Prostate gland (tissue), 2 donors: ENCODE measurements around the gene FANCD2. TPM values are rescaled to one million over a fixed set of nuclear protein-coding genes. Genes with fewer than 3 reads are reported as not detected.

ENCODE experiments used
- DNase-seq: peaks from one replicate; pipeline ENCODE4 v3.0.0-alpha.2; 2019; ENCODE audit warnings: low spot score
- H3K27ac ChIP-seq, 2 donors: fragments of 200-600 bp; sonication (generic); 2 replicates each; pipeline ENCODE4 v1.5.1; 2017 to 2019
- H3K27me3 ChIP-seq: fragments of 200-600 bp; sonication (generic); replicated peaks from 2 replicates; pipeline ENCODE4 v1.5.1; 2019; ENCODE audit not compliant: insufficient read depth
- H3K36me3 ChIP-seq, 2 donors: fragments of 200-600 bp; sonication (generic); 1 replicate in 1 of 2; 2 replicates in 1 of 2; pipeline versions ENCODE4 v1.5.1 to v1.8.1; 2017 to 2019
- H3K4me1 ChIP-seq: fragments of 200-600 bp; sonication (generic); replicated peaks from 2 replicates; pipeline ENCODE4 v1.5.1; 2019
- H3K4me3 ChIP-seq, 2 donors: fragments of 200-600 bp; sonication (generic); 2 replicates each; pipeline ENCODE4 v1.5.1; 2017 to 2019
- H3K9me3 ChIP-seq: fragments of 200-600 bp; sonication (generic); 2 replicates; pipeline ENCODE4 v1.5.1; 2017
- CTCF ChIP-seq, 4 experiments: fragments of 200-600 bp in 2 of 4; fragments of 450-650 bp in 2 of 4; sonication (generic) in 2 of 4; IDR thresholded peaks; 1 replicate in 3 of 4; 2 replicates in 1 of 4; pipeline ENCODE4 v1.5.1; 2016 to 2019; ENCODE audit warnings: antibody characterized with exemption in 4 of 4, mild to moderate bottlenecking in 2 of 4, moderate library complexity in 2 of 4
- POLR2A ChIP-seq: fragments of 450-650 bp; IDR thresholded peaks from one replicate; pipeline ENCODE4 v1.6.1; 2016; ENCODE audit warnings: antibody characterized with exemption, mild to moderate bottlenecking
- POLR2AphosphoS5 ChIP-seq: sonication (generic); formaldehyde crosslinking; IDR thresholded peaks from one replicate; pipeline ENCODE4 v1.6.1; 2017; ENCODE audit warnings: antibody characterized with exemption
- WGBS: methylation state at CpG from one replicate; pipeline ENCODE4 v1.1.5; 2018; 5-methylcytosine and 5-hydroxymethylcytosine counted together
- intact Hi-C: fragments of 100-400 bp; cut with DNase I; formaldehyde crosslinking; loops from one replicate; pipeline ENCODE4 v1.14.2; 2022
- total RNA-seq, 2 donors: library from RNA; depleted of rRNA; stranded (reverse); fragments of >200 nt; gene quantifications; one replicate each; pipeline ENCODE4 v1.1.0, GENCODE V29; 2016

The FANCD2 gene
- total RNA-seq = 10 to 100 TPM in 1 of 2 donors, 1 to 10 TPM in 1; 7.6 to 13.2 TPM

GRCh38 chr3:10026084-10026890, at the start of gene FANCD2:
Gene FANCD2 (plus strand): TSS chr3:10026437. CDS start chr3:10028658, 2,221 bp downstream.
- under 1% methylated on average over 60 of the region's 61 CpGs for WGBS
- Histone ChIP-seq H3K9me3 (no peaks in the 10 kb centered on the region), H3K4me3 (peak within 1 kb of the TSS; percentile 78 to 86), H3K4me1 (no peaks in the 10 kb centered on the region), H3K27ac (peak within 1 kb of the TSS; percentile 49 to 52), H3K36me3 (no peaks in the 10 kb centered on the region), H3K27me3 (no peaks in the 10 kb centered on the region)
- peak; percentile 79 for DNase-seq
- intact Hi-C loops = no loop called here
- TF ChIP-seq POLR2A (peak; percentile 58), POLR2AphosphoS5 (peak; percentile 99), CTCF (IDR thresholded peaks at IDR 0.05) (peak in 2 of 4 experiments; percentile 29 to 45)

GRCh38 chr3:9976721-9977709, 49.2 kb upstream of the FANCD2 start:
- DNase-seq = peak; percentile 64
- H3K9me3 ChIP-seq = no peaks in the 10 kb centered on the region
- peak overlapping the region; percentile 54 to 67 for H3K27ac ChIP-seq
- WGBS = 38% methylated on average over 7 of the region's 7 CpGs
- peak; percentile 5 for TF ChIP-seq POLR2A
- no peak for TF ChIP-seq CTCF (IDR thresholded peaks at IDR 0.05)
- TF ChIP-seq POLR2AphosphoS5 = peak; percentile 84
- peaks cover 3% of the 10 kb centered on the region for H3K4me1 ChIP-seq
- no peaks in the 10 kb centered on the region for H3K27me3 ChIP-seq
- no peak overlapping the region for H3K4me3 ChIP-seq
- peaks cover 5 to 7% of the 10 kb centered on the region in 2 donors for H3K36me3 ChIP-seq
- intact Hi-C loops = no loop called here

- Histone ChIP-seq H3K4me1 (peaks cover 3% of the 10 kb centered on the region), H3K27ac (no peak overlapping the region), H3K9me3 (no peaks in the 10 kb centered on the region), H3K4me3 (no peak overlapping the region), H3K36me3 (no peaks in the 10 kb centered on the region), H3K27me3 (no peaks in the 10 kb centered on the region)
- no peak for DNase-seq
- TF ChIP-seq POLR2A (no peak), POLR2AphosphoS5 (no peak), CTCF (IDR thresholded peaks at IDR 0.05) (no peak)
- intact Hi-C loops = no loop called here
- 86% methylated on average over 8 of the region's 8 CpGs for WGBS
Measured at GRCh38 chr3:9978710-9979305, 47.4 kb upstream of the FANCD2 start.

GRCh38 chr3:9980251-9980650, 46.0 kb upstream of the FANCD2 start:
- no peaks in the 10 kb centered on the region for H3K9me3 ChIP-seq
- no peak for TF ChIP-seq POLR2AphosphoS5
- no peak for TF ChIP-seq POLR2A
- TF ChIP-seq CTCF (IDR thresholded peaks at IDR 0.05) = no peak
- H3K36me3 ChIP-seq = no peaks in the 10 kb centered on the region
- WGBS = 92% methylated on average over 2 of the region's 2 CpGs
- H3K4me3 ChIP-seq = no peak overlapping the region
- H3K27me3 ChIP-seq = no peaks in the 10 kb centered on the region
- H3K27ac ChIP-seq = no peak overlapping the region
- peaks cover 3% of the 10 kb centered on the region for H3K4me1 ChIP-seq
- no peak for DNase-seq
- intact Hi-C loops = no loop called here
